ENCODE data around the gene ADCY10.

DNA sequence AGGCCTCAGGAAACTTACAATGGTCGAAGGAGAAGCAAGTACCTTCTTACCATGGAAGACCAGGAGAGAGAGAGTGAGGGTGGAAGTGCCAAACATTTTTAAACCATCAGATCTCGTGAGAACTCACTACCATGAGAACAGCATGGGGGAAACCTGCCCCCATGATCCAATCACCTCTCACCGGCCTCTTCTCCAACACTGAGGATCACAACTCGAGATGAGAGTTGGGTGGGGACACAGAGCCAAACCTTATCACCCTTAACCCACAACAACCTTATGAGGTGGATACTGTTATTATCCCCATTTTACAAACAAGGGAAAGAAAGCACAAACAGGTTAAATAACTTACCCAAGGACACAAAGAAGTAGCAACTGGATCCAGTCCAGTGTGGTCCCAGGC is 111.7 kb downstream of the ADCY10 start:
- TF ChIP-seq, protein P1, sequence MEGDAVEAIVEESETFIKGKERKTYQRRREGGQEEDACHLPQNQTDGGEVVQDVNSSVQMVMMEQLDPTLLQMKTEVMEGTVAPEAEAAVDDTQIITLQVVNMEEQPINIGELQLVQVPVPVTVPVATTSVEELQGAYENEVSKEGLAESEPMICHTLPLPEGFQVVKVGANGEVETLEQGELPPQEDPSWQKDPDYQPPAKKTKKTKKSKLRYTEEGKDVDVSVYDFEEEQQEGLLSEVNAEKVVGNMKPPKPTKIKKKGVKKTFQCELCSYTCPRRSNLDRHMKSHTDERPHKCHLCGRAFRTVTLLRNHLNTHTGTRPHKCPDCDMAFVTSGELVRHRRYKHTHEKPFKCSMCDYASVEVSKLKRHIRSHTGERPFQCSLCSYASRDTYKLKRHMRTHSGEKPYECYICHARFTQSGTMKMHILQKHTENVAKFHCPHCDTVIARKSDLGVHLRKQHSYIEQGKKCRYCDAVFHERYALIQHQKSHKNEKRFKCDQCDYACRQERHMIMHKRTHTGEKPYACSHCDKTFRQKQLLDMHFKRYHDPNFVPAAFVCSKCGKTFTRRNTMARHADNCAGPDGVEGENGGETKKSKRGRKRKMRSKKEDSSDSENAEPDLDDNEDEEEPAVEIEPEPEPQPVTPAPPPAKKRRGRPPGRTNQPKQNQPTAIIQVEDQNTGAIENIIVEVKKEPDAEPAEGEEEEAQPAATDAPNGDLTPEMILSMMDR (IDR thresholded peaks at IDR 0.05) = no peak
- TF ChIP-seq POLR2A (IDR thresholded peaks at IDR 0.05) = no peak
